Superior temporal gyrus (tissue), 1 donor: ENCODE data around the gene WDR93.
"Not testable (repeated sequence)": the region's sequence is repeated elsewhere in the genome, so short reads cannot be mapped to it uniquely, and the experiment has no call there.

ENCODE experiments used
- DNase-seq: peaks from one replicate; pipeline ENCODE4 v3.0.0-alpha.2; 2016; ENCODE audit errors: extremely low spot score

WDR93 gene

GRCh38 chr15:89685995-89686394 lies 4.6 kb upstream of the WDR93 start:
- DNase-seq: no peak

GRCh38 chr15:89686522-89686921 lies 4.1 kb upstream of the WDR93 start:
- DNase-seq: no peak

- DNase-seq: not testable (repeated sequence)
These were observed 708 bp upstream of the WDR93 start for GRCh38 chr15:89689930-89690275.

- no peak for DNase-seq
These were observed 2.5 kb downstream of the WDR93 start for GRCh38 chr15:89693091-89693490.

GRCh38 chr15:89693696-89694095 lies 3.1 kb downstream of the WDR93 start:
- DNase-seq: no peak

- DNase-seq: no peak
These were observed 4.6 kb downstream of the WDR93 start for GRCh38 chr15:89695198-89695597.

GRCh38 chr15:89704411-89704810 lies 13.8 kb downstream of the WDR93 start:
- no peak for DNase-seq

- DNase-seq: no peak
These were observed 17.0 kb downstream of the WDR93 start for GRCh38 chr15:89707577-89707976.

- DNase-seq: no peak
These were observed 24.2 kb downstream of the WDR93 start for GRCh38 chr15:89714775-89715174.

GRCh38 chr15:89723031-89723430 lies 32.4 kb downstream of the WDR93 start:
- no peak for DNase-seq

- DNase-seq: no peak
These were observed 34.0 kb downstream of the WDR93 start for GRCh38 chr15:89724621-89725020.

GRCh38 chr15:89725064-89725463 lies 34.5 kb downstream of the WDR93 start:
- DNase-seq: no peak

GRCh38 chr15:89728254-89728653 lies 37.6 kb downstream of the WDR93 start:
- no peak for DNase-seq

GRCh38 chr15:89731275-89731674 lies 40.7 kb downstream of the WDR93 start:
- no peak for DNase-seq

- no peak for DNase-seq
These were observed 42.0 kb downstream of the WDR93 start for GRCh38 chr15:89732451-89733172.

- DNase-seq: no peak
These were observed 45.2 kb downstream of the WDR93 start for GRCh38 chr15:89735773-89736172.

- peak; percentile 92 for DNase-seq
These were observed 49.5 kb downstream of the WDR93 start for GRCh38 chr15:89740137-89740536.

- no peak for DNase-seq
These were observed 52.4 kb downstream of the WDR93 start for GRCh38 chr15:89743011-89743410.

GRCh38 chr15:89743594-89743993 lies 53.0 kb downstream of the WDR93 start:
- DNase-seq: no peak

GRCh38 chr15:89745131-89745530 lies 54.5 kb downstream of the WDR93 start:
- DNase-seq: no peak

- no peak for DNase-seq
These were observed 55.2 kb downstream of the WDR93 start for GRCh38 chr15:89745768-89746167.

- DNase-seq: no peak
These were observed 55.8 kb downstream of the WDR93 start for GRCh38 chr15:89746386-89746780.

- DNase-seq: no peak
These were observed 57.4 kb downstream of the WDR93 start for GRCh38 chr15:89747708-89748682.
